Hematopoietic multipotent progenitor cell treated with erythropoietin and hydrocortisone succinate and interleukin-3 and kit ligand, for 15 days (in vitro differentiated cells): Measurements from ENCODE around the gene CAMTA1.

Experiments
- DNase-seq: peaks from one replicate; pipeline ENCODE4 v3.0.0-alpha.2; 2015; ENCODE audit warnings: low spot score

CAMTA1 gene

GRCh38 chr1:7343882-7344281 is 558.6 kb downstream of the CAMTA1 start:
- DNase-seq = no peak

GRCh38 chr1:7344299-7344698 is 559.0 kb downstream of the CAMTA1 start:
- DNase-seq = no peak

- no peak for DNase-seq
Observed at GRCh38 chr1:7345516-7345915, 560.3 kb downstream of the CAMTA1 start.

- DNase-seq = no peak
Observed at GRCh38 chr1:7346070-7346596, 560.9 kb downstream of the CAMTA1 start.

- no peak for DNase-seq
Observed at GRCh38 chr1:7346600-7347570, 561.6 kb downstream of the CAMTA1 start.

GRCh38 chr1:7348073-7348472 is 562.8 kb downstream of the CAMTA1 start:
- no peak for DNase-seq

- DNase-seq = no peak
Observed at GRCh38 chr1:7348580-7348979, 563.3 kb downstream of the CAMTA1 start.

GRCh38 chr1:7350804-7351203 is 565.5 kb downstream of the CAMTA1 start:
- no peak for DNase-seq

- no peak for DNase-seq
Observed at GRCh38 chr1:7351649-7352048, 566.4 kb downstream of the CAMTA1 start.

- DNase-seq = no peak
Observed at GRCh38 chr1:7352364-7352763, 567.1 kb downstream of the CAMTA1 start.

GRCh38 chr1:7352974-7353373 is 567.7 kb downstream of the CAMTA1 start:
- no peak for DNase-seq

- no peak for DNase-seq
Observed at GRCh38 chr1:7355646-7356045, 570.4 kb downstream of the CAMTA1 start.

- no peak for DNase-seq
Observed at GRCh38 chr1:7356079-7356478, 570.8 kb downstream of the CAMTA1 start.

- DNase-seq = no peak
Observed at GRCh38 chr1:7358425-7358824, 573.2 kb downstream of the CAMTA1 start.

GRCh38 chr1:7360526-7360925 is 575.3 kb downstream of the CAMTA1 start:
- DNase-seq = no peak

- no peak for DNase-seq
Observed at GRCh38 chr1:7362947-7363346, 577.7 kb downstream of the CAMTA1 start.

GRCh38 chr1:7363450-7363849 is 578.2 kb downstream of the CAMTA1 start:
- no peak for DNase-seq

- DNase-seq = no peak
Observed at GRCh38 chr1:7365706-7366105, 580.5 kb downstream of the CAMTA1 start.

GRCh38 chr1:7366286-7366954 is 581.2 kb downstream of the CAMTA1 start:
- no peak for DNase-seq

- no peak for DNase-seq
Observed at GRCh38 chr1:7366955-7367665, 581.9 kb downstream of the CAMTA1 start.

GRCh38 chr1:7369866-7370265 is 584.6 kb downstream of the CAMTA1 start:
- DNase-seq = no peak

GRCh38 chr1:7371926-7372325 is 586.7 kb downstream of the CAMTA1 start:
- DNase-seq = no peak
